ENCODE data around the gene NRXN3. TPM values are rescaled to one million over a fixed set of nuclear protein-coding genes. Genes with fewer than 3 reads are reported as not detected.

Gene NRXN3
- total and polyA plus RNA-seq, 2 donors (not counting 1 experiment from before 2014, with no cell fraction given): 0.83 to 34.6 TPM

- H3K9me3 ChIP-seq (ENCODE audit: control insufficient read depth, insufficient read depth, low read depth, low read length): no peaks in the 10 kb centered on the region
These were observed 1651.9 kb downstream of the NRXN3 start for GRCh38 chr14:79822034-79822433.

GRCh38 chr14:79825046-79825521, 1654.9 kb downstream of the NRXN3 start:
- Histone ChIP-seq H3K4me2 (ENCODE audit: extremely low read depth, insufficient read depth, low read length) (no peak overlapping the region), H3K27me3 (ENCODE audit: control insufficient read depth, insufficient read depth, low read length) (no peaks in the 10 kb centered on the region)

More at GRCh38 chr14:79822034-79822433, 1651.9 kb downstream of the NRXN3 start:
- Histone ChIP-seq H3K9ac (ENCODE audit: insufficient read depth, low read length) (no peak overlapping the region), H3K4me1 (ENCODE audit: control insufficient read depth, extremely low read depth, insufficient read depth, low read length) (no peaks in the 10 kb centered on the region), H3K79me2 (ENCODE audit: control insufficient read depth, insufficient read depth, low read length) (no peaks in the 10 kb centered on the region), H3K27ac (ENCODE audit: insufficient read depth, low read length) (no peak overlapping the region), H2AFZ (ENCODE audit: low read length) (no peak overlapping the region), H3K27me3 (ENCODE audit: control insufficient read depth, insufficient read depth, low read length) (no peaks in the 10 kb centered on the region), H3K36me3 (ENCODE audit: control insufficient read depth, insufficient read depth, low read length) (no peaks in the 10 kb centered on the region), H3K4me2 (ENCODE audit: extremely low read depth, insufficient read depth, low read length) (no peak overlapping the region), H4K20me1 (ENCODE audit: control insufficient read depth, extremely low read depth, insufficient read depth, low read length) (no peaks in the 10 kb centered on the region), H3K4me3 (replicated peaks in 1 of 4; ENCODE audit: control extremely low read depth in 1 of 4, insufficient read depth in 1 of 4, low read depth in 3 of 4, low read length in 4 of 4) (no peak overlapping the region)
- no peak for DNase-seq (ENCODE audit: low read depth in 2 of 2)
- TF ChIP-seq, protein P1, sequence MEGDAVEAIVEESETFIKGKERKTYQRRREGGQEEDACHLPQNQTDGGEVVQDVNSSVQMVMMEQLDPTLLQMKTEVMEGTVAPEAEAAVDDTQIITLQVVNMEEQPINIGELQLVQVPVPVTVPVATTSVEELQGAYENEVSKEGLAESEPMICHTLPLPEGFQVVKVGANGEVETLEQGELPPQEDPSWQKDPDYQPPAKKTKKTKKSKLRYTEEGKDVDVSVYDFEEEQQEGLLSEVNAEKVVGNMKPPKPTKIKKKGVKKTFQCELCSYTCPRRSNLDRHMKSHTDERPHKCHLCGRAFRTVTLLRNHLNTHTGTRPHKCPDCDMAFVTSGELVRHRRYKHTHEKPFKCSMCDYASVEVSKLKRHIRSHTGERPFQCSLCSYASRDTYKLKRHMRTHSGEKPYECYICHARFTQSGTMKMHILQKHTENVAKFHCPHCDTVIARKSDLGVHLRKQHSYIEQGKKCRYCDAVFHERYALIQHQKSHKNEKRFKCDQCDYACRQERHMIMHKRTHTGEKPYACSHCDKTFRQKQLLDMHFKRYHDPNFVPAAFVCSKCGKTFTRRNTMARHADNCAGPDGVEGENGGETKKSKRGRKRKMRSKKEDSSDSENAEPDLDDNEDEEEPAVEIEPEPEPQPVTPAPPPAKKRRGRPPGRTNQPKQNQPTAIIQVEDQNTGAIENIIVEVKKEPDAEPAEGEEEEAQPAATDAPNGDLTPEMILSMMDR (conservative IDR thresholded peaks at IDR 0.05 in 1 of 2, IDR thresholded peaks at IDR 0.05 in 1 of 2; ENCODE audit: low read depth in 1 of 2, low read length in 2 of 2): no peak
- no peak for TF ChIP-seq EZH2 (IDR thresholded peaks at IDR 0.05; ENCODE audit: low read length, missing control alignments)

GRCh38 chr14:79826362-79826761, 1656.2 kb downstream of the NRXN3 start:
- H4K20me1 ChIP-seq (ENCODE audit: control insufficient read depth, extremely low read depth, insufficient read depth, low read length): no peaks in the 10 kb centered on the region
- H3K9ac ChIP-seq (ENCODE audit: insufficient read depth, low read length): no peak overlapping the region
- H3K9me3 ChIP-seq (ENCODE audit: control insufficient read depth, insufficient read depth, low read depth, low read length): no peaks in the 10 kb centered on the region
- H2AFZ ChIP-seq (ENCODE audit: low read length): no peak overlapping the region
- no peak overlapping the region for H3K4me3 ChIP-seq (replicated peaks in 1 of 4; ENCODE audit: control extremely low read depth in 1 of 4, insufficient read depth in 1 of 4, low read depth in 3 of 4, low read length in 4 of 4)
- H3K27ac ChIP-seq (ENCODE audit: insufficient read depth, low read length): no peak overlapping the region
- H3K27me3 ChIP-seq (ENCODE audit: control insufficient read depth, insufficient read depth, low read length): no peaks in the 10 kb centered on the region
- DNase-seq (ENCODE audit: low read depth in 2 of 2): no peak
- no peaks in the 10 kb centered on the region for H3K79me2 ChIP-seq (ENCODE audit: control insufficient read depth, insufficient read depth, low read length)
- TF ChIP-seq, protein P1 (conservative IDR thresholded peaks at IDR 0.05 in 1 of 2, IDR thresholded peaks at IDR 0.05 in 1 of 2; ENCODE audit: low read depth in 1 of 2, low read length in 2 of 2): no peak
- no peak for TF ChIP-seq EZH2 (IDR thresholded peaks at IDR 0.05; ENCODE audit: low read length, missing control alignments)
- H3K4me1 ChIP-seq (ENCODE audit: control insufficient read depth, extremely low read depth, insufficient read depth, low read length): peaks cover 2% of the 10 kb centered on the region
- no peak overlapping the region for H3K4me2 ChIP-seq (ENCODE audit: extremely low read depth, insufficient read depth, low read length)
- no peaks in the 10 kb centered on the region for H3K36me3 ChIP-seq (ENCODE audit: control insufficient read depth, insufficient read depth, low read length)

More at GRCh38 chr14:79825046-79825521, 1654.9 kb downstream of the NRXN3 start:
- H4K20me1 ChIP-seq (ENCODE audit: control insufficient read depth, extremely low read depth, insufficient read depth, low read length): no peaks in the 10 kb centered on the region
- H2AFZ ChIP-seq (ENCODE audit: low read length): no peak overlapping the region
- H3K4me1 ChIP-seq (ENCODE audit: control insufficient read depth, extremely low read depth, insufficient read depth, low read length): no peaks in the 10 kb centered on the region
- H3K36me3 ChIP-seq (ENCODE audit: control insufficient read depth, insufficient read depth, low read length): no peaks in the 10 kb centered on the region
- H3K4me3 ChIP-seq (replicated peaks in 1 of 4; ENCODE audit: control extremely low read depth in 1 of 4, insufficient read depth in 1 of 4, low read depth in 3 of 4, low read length in 4 of 4): no peak overlapping the region
- peak; percentile 31 to 64 for DNase-seq (ENCODE audit: low read depth in 2 of 2)
- TF ChIP-seq, protein P1 (conservative IDR thresholded peaks at IDR 0.05 in 1 of 2, IDR thresholded peaks at IDR 0.05 in 1 of 2; ENCODE audit: low read depth in 1 of 2, low read length in 2 of 2): no peak
- TF ChIP-seq EZH2 (IDR thresholded peaks at IDR 0.05; ENCODE audit: low read length, missing control alignments): no peak
- no peaks in the 10 kb centered on the region for H3K9me3 ChIP-seq (ENCODE audit: control insufficient read depth, insufficient read depth, low read depth, low read length)
- H3K27ac ChIP-seq (ENCODE audit: insufficient read depth, low read length): no peak overlapping the region
- H3K9ac ChIP-seq (ENCODE audit: insufficient read depth, low read length): no peak overlapping the region
- H3K79me2 ChIP-seq (ENCODE audit: control insufficient read depth, insufficient read depth, low read length): no peaks in the 10 kb centered on the region

All from fibroblast of lung (primary cell).